Right lung (tissue), 10 donors: ENCODE results near the gene CCSER2. TPM values are rescaled to one million over a fixed set of nuclear protein-coding genes. Genes with fewer than 3 reads are reported as not detected.
A peak's percentile ranks its signal among the peaks of the same experiment; 100 is the strongest.
"Not testable (repeated sequence)": the region's sequence is repeated elsewhere in the genome, so short reads cannot be mapped to it uniquely, and the experiment has no call there.

Source experiments
- DNase-seq, 2 donors: peaks; one replicate each; pipeline ENCODE4 v3.0.0-alpha.2; 2013
- long read RNA-seq, 8 donors: transcript quantifications; one replicate each; lab custom pipeline, GENCODE V29; 2026
- polyA plus RNA-seq, 5 donors: library from polyadenylated mRNA; unstranded; fragments of 120-200 nt; gene quantifications; one replicate each; pipeline versions ENCODE4 v1.2.1 to v1.2.3, GENCODE V29; 2013; ENCODE audit warnings: inconsistent platforms in 1 of 5, low replicate concordance in 1 of 5; ENCODE audit not compliant: insufficient read length in 5 of 5, insufficient read depth in 1 of 5

The CCSER2 gene
- polyA plus RNA-seq, result 10 to 100 TPM; 29.9 to 43.7 (median 39.4) TPM
- long read RNA-seq, donor 1, partial matches to known transcripts, result 12 of 13 reads
- long read RNA-seq, donor 1, other reads (novel, unspliced or antisense), result 0 of 13 reads
- long read RNA-seq, donor 2, full-length matches to known transcripts, result 6 of 6 reads
- long read RNA-seq, donor 2, partial matches to known transcripts, result 0 of 6 reads
- long read RNA-seq, donor 2, other reads (novel, unspliced or antisense), result 0 of 6 reads
- long read RNA-seq, donor 3, full-length matches to known transcripts, result 4 of 4 reads
- long read RNA-seq, donor 3, partial matches to known transcripts, result 0 of 4 reads
- long read RNA-seq, donor 3, other reads (novel, unspliced or antisense), result 0 of 4 reads
- long read RNA-seq, donor 4, result 0 reads
- long read RNA-seq, donor 5, full-length matches to known transcripts, result 1 of 8 reads
- long read RNA-seq, donor 5, partial matches to known transcripts, result 7 of 8 reads
- long read RNA-seq, donor 5, other reads (novel, unspliced or antisense), result 0 of 8 reads
- long read RNA-seq, donor 6, full-length matches to known transcripts, result 1 of 7 reads
- long read RNA-seq, donor 6, partial matches to known transcripts, result 6 of 7 reads
- long read RNA-seq, donor 6, other reads (novel, unspliced or antisense), result 0 of 7 reads
- long read RNA-seq, donor 7, full-length matches to known transcripts, result 5 of 5 reads
- long read RNA-seq, donor 7, partial matches to known transcripts, result 0 of 5 reads
- long read RNA-seq, donor 7, other reads (novel, unspliced or antisense), result 0 of 5 reads
- long read RNA-seq, donor 8, full-length matches to known transcripts, result 1 of 1 reads
- long read RNA-seq, donor 8, partial matches to known transcripts, result 0 of 1 reads
- long read RNA-seq, donor 8, other reads (novel, unspliced or antisense), result 0 of 1 reads

DNA sequence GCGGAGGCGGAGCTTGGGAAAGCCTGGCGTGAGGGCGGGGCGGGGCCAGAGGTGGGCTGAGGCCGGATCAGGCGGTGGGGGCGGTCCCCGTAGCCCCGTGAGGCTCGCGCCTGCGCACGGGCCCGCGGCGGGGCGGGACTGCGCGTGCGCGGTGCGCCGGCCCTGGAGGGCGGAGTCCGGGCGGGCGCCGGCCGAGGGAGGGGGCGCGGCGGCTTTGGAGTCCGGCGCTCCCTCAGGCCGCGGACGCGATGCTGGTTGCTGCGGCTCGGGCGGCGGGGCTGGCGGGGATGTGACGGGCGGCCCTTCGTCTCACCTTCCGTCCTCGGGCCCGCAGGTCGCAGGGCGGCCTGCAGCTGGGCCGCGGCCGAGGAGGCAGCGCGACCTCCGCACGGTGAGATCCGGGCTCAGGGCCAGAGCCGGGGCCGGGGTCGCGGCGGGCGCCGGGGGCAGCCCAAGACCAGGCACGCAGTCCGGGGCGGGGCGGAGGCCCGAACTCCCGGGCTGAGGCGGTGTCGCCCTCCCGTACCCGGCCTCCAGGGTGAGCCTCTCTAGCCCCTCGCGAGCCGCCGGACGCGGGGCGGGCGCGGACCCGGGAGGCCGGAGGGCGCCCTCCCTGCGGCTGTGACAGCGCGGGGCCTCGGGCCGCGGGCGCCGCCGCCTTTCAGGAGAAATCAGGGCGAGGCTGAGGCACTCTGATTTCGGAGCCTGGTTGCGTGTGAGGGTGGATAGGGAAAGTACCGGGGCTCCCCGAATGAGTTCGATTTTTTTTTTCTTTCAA lies at the start of gene CCSER2:
Gene CCSER2, plus strand, starts transcription at position 172 of the 778 bp plus-strand sequence. CDS start 42,464 bp downstream, outside the sequence.
- DNase-seq, result peak; percentile 84 to 91

DNA sequence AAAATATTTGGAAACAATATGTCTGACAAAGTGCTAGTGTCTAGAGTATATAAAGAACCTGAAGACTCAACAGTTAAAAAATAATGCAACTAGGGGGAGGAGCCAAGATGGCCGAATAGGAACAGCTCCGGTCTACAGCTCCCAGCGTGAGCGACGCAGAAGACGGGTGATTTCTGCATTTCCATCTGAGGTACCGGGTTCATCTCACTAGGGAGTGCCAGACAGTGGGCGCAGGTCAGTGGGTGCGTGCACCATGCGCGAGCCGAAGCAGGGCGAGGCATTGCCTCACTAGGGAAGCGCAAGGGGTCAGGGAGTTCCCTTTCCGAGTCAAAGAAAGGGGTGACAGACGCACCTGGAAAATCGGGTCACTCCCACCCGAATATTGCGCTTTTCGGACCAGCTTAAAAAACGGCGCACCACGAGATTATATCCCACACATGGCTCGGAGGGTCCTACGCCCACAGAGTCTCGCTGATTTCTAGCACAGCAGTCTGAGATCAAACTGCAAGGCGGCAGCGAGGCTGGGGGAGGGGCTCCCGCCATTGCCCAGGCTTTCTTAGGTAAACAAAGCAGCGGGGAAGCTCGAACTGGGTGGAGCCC lies 48.4 kb upstream of the CCSER2 start:
- DNase-seq, result not testable (repeated sequence)

- no peak for DNase-seq
These were observed 41.7 kb upstream of the CCSER2 start for GRCh38 chr10:84286695-84287094.

- no peak for DNase-seq
These were observed 40.2 kb upstream of the CCSER2 start for GRCh38 chr10:84288151-84288550.

GRCh38 chr10:84289521-84290200 lies 38.7 kb upstream of the CCSER2 start:
- DNase-seq, result no peak

DNA sequence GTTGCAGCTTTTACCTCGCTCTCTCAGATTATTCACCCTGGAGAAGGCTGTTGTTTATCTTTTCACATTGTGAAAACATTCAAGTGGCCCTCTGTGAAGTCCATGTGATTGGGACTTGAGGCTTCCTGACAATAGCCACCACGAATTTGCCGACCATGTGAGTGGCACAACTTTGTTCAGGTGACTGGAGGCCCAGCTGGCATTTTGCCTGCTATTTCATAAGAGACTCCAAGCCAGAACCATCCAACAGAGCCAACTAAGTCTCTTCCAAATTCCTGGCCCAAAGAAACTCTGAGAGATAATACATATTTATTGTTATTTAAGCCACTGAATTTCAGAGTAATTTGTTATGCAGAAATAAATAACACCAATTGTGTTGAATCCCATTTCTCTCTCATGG lies 38.2 kb upstream of the CCSER2 start:
- no peak for DNase-seq

- peak in 1 of 2 donors; percentile 38 for DNase-seq
These were observed 37.0 kb upstream of the CCSER2 start for GRCh38 chr10:84291384-84291783.

GRCh38 chr10:84292502-84292901 lies 35.9 kb upstream of the CCSER2 start:
- no peak for DNase-seq

DNA sequence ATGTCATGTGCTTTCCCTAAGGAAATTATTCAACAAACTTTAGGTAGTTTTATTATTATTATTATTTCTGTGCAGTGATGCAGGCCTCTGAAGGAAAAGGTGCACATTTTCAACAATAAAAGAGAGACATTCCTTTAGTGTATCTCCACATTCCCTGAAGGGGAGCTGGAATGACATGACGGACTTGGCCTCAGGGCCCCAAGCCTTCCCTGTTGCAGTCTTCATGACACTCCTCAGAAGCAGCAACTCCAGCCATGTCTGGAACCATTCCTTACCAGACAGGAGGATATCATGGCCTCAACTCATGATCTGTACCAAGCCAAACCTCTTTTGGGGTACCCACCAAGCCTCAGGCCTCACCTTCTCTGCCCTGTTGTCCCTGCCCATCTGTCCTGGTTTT lies 35.2 kb upstream of the CCSER2 start:
- DNase-seq, result no peak

GRCh38 chr10:84293574-84294016 lies 34.8 kb upstream of the CCSER2 start:
- DNase-seq, result no peak

GRCh38 chr10:84294766-84295447 lies 33.5 kb upstream of the CCSER2 start:
- DNase-seq, result no peak

DNA sequence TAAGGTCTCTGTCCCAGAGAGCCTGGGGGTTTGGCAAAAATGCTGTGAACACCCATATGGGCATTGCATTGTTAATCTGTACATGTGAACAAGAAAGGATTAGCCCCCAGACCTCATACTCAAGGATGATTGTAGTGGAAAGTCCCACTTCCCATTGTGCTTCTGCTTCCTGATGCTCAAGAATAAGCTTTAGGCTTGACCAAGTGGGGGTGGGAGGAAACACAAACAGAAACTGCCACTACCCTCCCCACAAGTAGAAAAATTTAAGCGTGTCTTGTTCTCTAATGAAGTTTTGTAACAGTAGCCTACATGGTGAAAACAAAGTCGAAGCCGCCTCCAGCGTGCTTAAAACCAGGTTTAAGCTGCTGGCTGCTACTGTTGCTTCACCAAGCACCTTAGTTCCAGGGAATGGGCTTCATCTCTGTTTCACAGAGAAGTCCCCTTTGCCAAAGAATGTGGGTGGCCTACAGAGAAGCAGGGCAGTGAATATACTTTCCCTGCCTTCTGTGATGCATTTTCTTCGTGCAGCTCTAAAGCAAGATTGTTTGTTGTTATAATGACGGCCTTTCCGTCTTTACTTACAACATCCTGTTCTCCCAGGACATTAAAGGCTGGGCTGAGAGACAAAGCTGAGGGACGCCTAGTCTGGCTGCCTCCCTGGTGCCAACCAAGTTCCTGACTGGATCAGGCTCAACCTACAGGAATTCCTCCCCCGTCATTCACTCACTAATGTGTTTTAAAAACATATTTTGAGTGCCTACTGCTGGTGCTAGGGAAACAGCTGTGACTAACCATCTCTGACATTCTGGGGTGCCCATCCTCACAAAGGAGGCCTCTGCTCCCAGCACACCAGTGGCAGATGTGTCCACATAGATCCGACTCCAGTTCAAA lies 32.1 kb upstream of the CCSER2 start:
- DNase-seq, result no peak

- DNase-seq, result no peak
These were observed 30.3 kb upstream of the CCSER2 start for GRCh38 chr10:84298057-84298456.

DNA sequence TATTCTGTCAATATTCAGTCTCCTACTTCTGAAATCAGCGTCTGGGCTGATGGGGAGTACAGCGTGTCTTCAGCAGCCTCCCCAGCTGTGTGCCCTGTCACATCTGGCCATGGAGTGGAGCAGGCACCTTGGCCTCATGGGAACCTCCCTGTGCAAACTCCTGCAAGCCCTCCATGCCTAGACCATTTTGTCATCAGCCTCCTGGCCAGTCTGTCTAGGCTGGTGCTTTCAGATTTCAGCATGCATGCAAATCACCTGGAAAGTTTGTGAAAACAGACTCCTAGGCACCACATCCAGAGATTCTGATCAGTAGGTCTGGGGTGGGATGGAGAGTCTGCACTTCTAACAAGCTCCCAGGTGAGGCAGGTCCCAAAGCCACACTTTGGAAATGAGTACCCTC lies 26.2 kb upstream of the CCSER2 start:
- DNase-seq, result no peak

GRCh38 chr10:84306751-84307384 lies 21.5 kb upstream of the CCSER2 start:
- no peak for DNase-seq

DNA sequence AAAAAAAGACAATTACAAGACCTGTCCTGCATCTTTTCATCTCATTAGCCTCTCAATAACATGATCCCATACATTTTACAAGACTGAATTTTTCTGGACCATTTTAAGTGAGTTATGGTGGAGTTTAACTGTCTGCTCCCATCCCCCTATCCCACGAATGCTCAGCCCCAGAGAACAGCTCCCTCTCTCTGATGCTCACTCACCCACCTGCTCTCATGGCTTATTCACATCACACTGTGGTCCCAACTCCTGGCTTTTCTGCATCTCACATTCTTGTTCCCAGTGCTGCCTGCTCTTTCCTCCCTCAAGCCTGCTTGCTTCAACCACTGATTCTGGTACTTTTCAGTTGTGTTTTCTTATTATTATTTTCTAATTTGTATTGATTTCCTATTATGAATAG lies 20.4 kb upstream of the CCSER2 start:
- DNase-seq, result no peak

GRCh38 chr10:84308481-84309304 lies 19.7 kb upstream of the CCSER2 start:
- DNase-seq, result peak in 1 of 2 donors; percentile 16

DNA sequence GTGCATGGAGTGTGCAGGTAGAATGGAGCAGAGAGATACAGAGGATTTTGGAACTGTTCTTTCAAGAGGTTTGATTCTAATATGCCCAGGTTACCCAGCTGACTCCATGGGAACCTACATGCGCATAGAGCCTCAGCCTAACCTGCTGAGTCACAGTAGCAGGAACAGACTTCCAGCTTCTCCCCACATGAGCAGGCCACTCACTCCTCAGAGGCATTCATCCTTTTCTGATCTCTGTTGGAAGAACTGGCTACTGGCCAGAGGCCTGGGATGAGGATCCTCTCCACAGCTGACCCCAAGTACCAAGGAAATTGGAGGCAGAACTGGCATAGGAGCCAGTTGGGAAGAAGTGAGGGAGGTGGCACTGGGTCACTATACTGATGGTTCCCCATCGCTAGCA lies 17.9 kb upstream of the CCSER2 start:
- DNase-seq, result no peak
